K562 treated with DMSO at 1 percent for 12 hours (cell line): ENCODE data around the gene CASR. TPM values are rescaled to one million over a fixed set of nuclear protein-coding genes. Genes with fewer than 3 reads are reported as not detected.

Experiments
- total RNA-seq: library from RNA; unstranded; fragments of 300-600 nt; gene quantifications from 2 replicates; pipeline ENCODE4 v1.2.3, GENCODE V29; 2022; ENCODE audit not compliant: insufficient read depth

The CASR gene, protein sequence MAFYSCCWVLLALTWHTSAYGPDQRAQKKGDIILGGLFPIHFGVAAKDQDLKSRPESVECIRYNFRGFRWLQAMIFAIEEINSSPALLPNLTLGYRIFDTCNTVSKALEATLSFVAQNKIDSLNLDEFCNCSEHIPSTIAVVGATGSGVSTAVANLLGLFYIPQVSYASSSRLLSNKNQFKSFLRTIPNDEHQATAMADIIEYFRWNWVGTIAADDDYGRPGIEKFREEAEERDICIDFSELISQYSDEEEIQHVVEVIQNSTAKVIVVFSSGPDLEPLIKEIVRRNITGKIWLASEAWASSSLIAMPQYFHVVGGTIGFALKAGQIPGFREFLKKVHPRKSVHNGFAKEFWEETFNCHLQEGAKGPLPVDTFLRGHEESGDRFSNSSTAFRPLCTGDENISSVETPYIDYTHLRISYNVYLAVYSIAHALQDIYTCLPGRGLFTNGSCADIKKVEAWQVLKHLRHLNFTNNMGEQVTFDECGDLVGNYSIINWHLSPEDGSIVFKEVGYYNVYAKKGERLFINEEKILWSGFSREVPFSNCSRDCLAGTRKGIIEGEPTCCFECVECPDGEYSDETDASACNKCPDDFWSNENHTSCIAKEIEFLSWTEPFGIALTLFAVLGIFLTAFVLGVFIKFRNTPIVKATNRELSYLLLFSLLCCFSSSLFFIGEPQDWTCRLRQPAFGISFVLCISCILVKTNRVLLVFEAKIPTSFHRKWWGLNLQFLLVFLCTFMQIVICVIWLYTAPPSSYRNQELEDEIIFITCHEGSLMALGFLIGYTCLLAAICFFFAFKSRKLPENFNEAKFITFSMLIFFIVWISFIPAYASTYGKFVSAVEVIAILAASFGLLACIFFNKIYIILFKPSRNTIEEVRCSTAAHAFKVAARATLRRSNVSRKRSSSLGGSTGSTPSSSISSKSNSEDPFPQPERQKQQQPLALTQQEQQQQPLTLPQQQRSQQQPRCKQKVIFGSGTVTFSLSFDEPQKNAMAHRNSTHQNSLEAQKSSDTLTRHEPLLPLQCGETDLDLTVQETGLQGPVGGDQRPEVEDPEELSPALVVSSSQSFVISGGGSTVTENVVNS
- not detected in 2 replicates for total RNA-seq

GRCh38 chr3:122183521-122183892 is at the start of gene CASR:
Gene CASR, plus strand, starts transcription at chr3:122183668. Its CDS starts 70,522 bp downstream, at chr3:122254190.

GRCh38 chr3:122324871-122325323 is 141.4 kb downstream of the CASR start, which contains the start of gene CSTA:
Gene CSTA, plus strand, starts transcription at chr3:122325248. Its CDS starts 45 bp downstream, at chr3:122325293.

Other genes starting within 250 kb of the CASR start
- gene ILDR1, start 161.4 kb upstream of the CASR start, total RNA-seq: not detected in 2 replicates
- not detected in 2 replicates for gene CD86, start 128.3 kb upstream of the CASR start, total RNA-seq
- 7.8 and 8.8 TPM in 2 replicates for gene CSTA, start 141.6 kb downstream of the CASR start, total RNA-seq
- gene MIX23, start 199.6 kb downstream of the CASR start, total RNA-seq: 12.4 and 24.3 TPM in 2 replicates
- gene FAM162A, start 200.5 kb downstream of the CASR start, total RNA-seq: 9.9 and 23.0 TPM in 2 replicates
- gene WDR5B, start 232.4 kb downstream of the CASR start, total RNA-seq: 0.96 and 3.2 TPM in 2 replicates